IMR-90 (cell line): ENCODE results near the gene SPACA5. TPM values are rescaled to one million over a fixed set of nuclear protein-coding genes. Genes with fewer than 3 reads are reported as not detected.

Experiments used
- ATAC-seq: fragments of 200-7000 bp; cut with Tn5 transposase; 2 replicates; pipeline ENCODE4 v1.9.1; 2020; ENCODE audit warnings: low read depth, mild to moderate bottlenecking, moderate library complexity
- BruUV-seq: library from RNA; stranded (reverse); fragments of 400-500 nt; replicated peaks from 2 replicates; lab custom pipeline; 2021; lab: Mats Ljungman, UMichigan
- CTCF ChIA-PET: fragments of 300-600 bp; formaldehyde crosslinking; extraction: SDS; loops from one replicate; lab custom pipeline; 2021; ENCODE audit warnings: antibody characterized with exemption; lab: Yijun Ruan, JAX
- POLR2A ChIA-PET: fragments of 300-600 bp; sonication (Branson Sonifier 250); formaldehyde crosslinking; loops from one replicate; lab custom pipeline; 2022; ENCODE audit warnings: antibody characterized with exemption; ENCODE audit not compliant: unreplicated experiment; lab: Charles Lee
- DNase-seq: peaks from one replicate; pipeline ENCODE4 v3.0.0; 2013
- H2AFZ ChIP-seq: replicated peaks from 2 replicates; pipeline ENCODE3; 2013; ENCODE audit warnings: low read length, mild to moderate bottlenecking; ENCODE audit not compliant: poor library complexity
- H2AK5ac ChIP-seq: 2 replicates; pipeline ENCODE4 v1.6.1; 2013; ENCODE audit warnings: low read depth, low read length, inconsistent platforms
- H2AK9ac ChIP-seq: replicated peaks from 2 replicates; pipeline ENCODE3; 2013; ENCODE audit warnings: mild to moderate bottlenecking, low read depth, low read length, moderate library complexity; ENCODE audit not compliant: poor library complexity
- H2BK120ac ChIP-seq: 2 replicates; pipeline ENCODE4 v1.6.1; 2013; ENCODE audit warnings: low read depth, low read length, inconsistent platforms
- H2BK15ac ChIP-seq: 3 replicates; pipeline ENCODE4 v1.6.1; 2013; ENCODE audit warnings: low read depth, low read length, inconsistent platforms
- H2BK20ac ChIP-seq: 2 replicates; pipeline ENCODE4 v1.6.1; 2013; ENCODE audit warnings: low read depth, mild to moderate bottlenecking, inconsistent platforms, low read length, moderate library complexity
- H2BK5ac ChIP-seq: 2 replicates; pipeline ENCODE4 v1.6.1; 2013; ENCODE audit warnings: mild to moderate bottlenecking, low read depth, low read length, inconsistent platforms; ENCODE audit not compliant: poor library complexity, severe bottlenecking
- H3K14ac ChIP-seq: replicated peaks from 2 replicates; pipeline ENCODE4 v1.6.1; 2013; ENCODE audit warnings: low read depth, low read length, inconsistent platforms
- H3K18ac ChIP-seq: 2 replicates; pipeline ENCODE4 v1.6.1; 2013; ENCODE audit warnings: low read depth, low read length, control low read depth
- H3K23ac ChIP-seq: 2 replicates; pipeline ENCODE4 v1.6.1; 2013; ENCODE audit warnings: low read depth, low read length, inconsistent platforms
- H3K27ac ChIP-seq: 2 replicates; pipeline ENCODE4 v1.5.1; 2013; ENCODE audit warnings: mild to moderate bottlenecking, control low read depth, low read length; ENCODE audit not compliant: insufficient read depth
- H3K27me3 ChIP-seq: 2 replicates; pipeline ENCODE4 v1.6.1; 2013; ENCODE audit warnings: low read length; ENCODE audit not compliant: control insufficient read depth, insufficient read depth
- H3K36me3 ChIP-seq: 2 replicates; pipeline ENCODE4 v1.6.1; 2013; ENCODE audit warnings: low read length, mixed read lengths; ENCODE audit not compliant: control insufficient read depth, insufficient read depth
- H3K4ac ChIP-seq: 2 replicates; pipeline ENCODE4 v1.6.1; 2013; ENCODE audit warnings: low read depth, low read length, inconsistent platforms
- H3K4me1 ChIP-seq: 2 replicates; pipeline ENCODE4 v1.6.1; 2013; ENCODE audit warnings: low read length, mixed read lengths; ENCODE audit not compliant: control insufficient read depth, insufficient read depth
- H3K4me2 ChIP-seq: 2 replicates; pipeline ENCODE4 v1.6.1; 2013; ENCODE audit warnings: low read depth, mild to moderate bottlenecking, control low read depth, low read length, moderate library complexity
- H3K4me3 ChIP-seq: 2 replicates; pipeline ENCODE4 v1.5.1; 2013; ENCODE audit warnings: low read depth, mild to moderate bottlenecking, control low read depth, low read length, moderate library complexity; ENCODE audit not compliant: insufficient read depth
- H3K56ac ChIP-seq: 2 replicates; pipeline ENCODE4 v1.6.1; 2013; ENCODE audit warnings: low read length, inconsistent platforms; ENCODE audit not compliant: insufficient read depth; ENCODE audit errors: extremely low read depth
- H3K79me1 ChIP-seq, 2 experiments: 2 replicates each; pipeline ENCODE4 v1.6.1; 2013; ENCODE audit warnings: low read length in 2 of 2, inconsistent platforms in 1 of 2, low read depth in 1 of 2
- H3K9ac ChIP-seq: 2 replicates; pipeline ENCODE4 v1.6.1; 2013; ENCODE audit warnings: low read depth, low read length, control low read depth
- H3K9me1 ChIP-seq: 2 replicates; pipeline ENCODE4 v1.6.1; 2013; ENCODE audit warnings: low read length, inconsistent platforms; ENCODE audit not compliant: insufficient read depth
- H3K9me3 ChIP-seq: 2 replicates; pipeline ENCODE4 v1.6.1; 2013; ENCODE audit warnings: low read length; ENCODE audit not compliant: control insufficient read depth, insufficient read depth
- H4K20me1 ChIP-seq: 2 replicates; pipeline ENCODE4 v1.6.1; 2013; ENCODE audit warnings: low read length, inconsistent platforms; ENCODE audit not compliant: insufficient read depth
- H4K5ac ChIP-seq: 2 replicates; pipeline ENCODE4 v1.6.1; 2013; ENCODE audit warnings: mild to moderate bottlenecking, low read depth, low read length, control low read depth
- H4K8ac ChIP-seq, 2 experiments: 2 replicates each; pipeline ENCODE4 v1.6.1; 2013; ENCODE audit warnings: low read depth in 2 of 2, low read length in 2 of 2, control low read depth in 1 of 2, inconsistent platforms in 1 of 2
- H4K91ac ChIP-seq: 2 replicates; pipeline ENCODE4 v1.6.1; 2013; ENCODE audit warnings: low read depth, low read length, inconsistent platforms; ENCODE audit not compliant: insufficient read depth
- FOS ChIP-seq: fragments of 150-350 bp; IDR thresholded peaks from 2 replicates; pipeline ENCODE4 v1.6.1; 2016; ENCODE audit warnings: low read depth, low read length
- MXI1 ChIP-seq: IDR thresholded peaks from 2 replicates; pipeline ENCODE4 v1.6.1; 2012; ENCODE audit warnings: low read depth, mild to moderate bottlenecking, low read length, moderate library complexity, borderline replicate concordance
- RAD21 ChIP-seq: IDR thresholded peaks from 2 replicates; pipeline ENCODE4 v1.6.1; 2012; ENCODE audit warnings: low read length, improper control_type of control experiment
- WGBS, 2 experiments: methylation state at CpG; one replicate each; pipeline versions ENCODE4 v1.1.5 to v1.1.7; 2013; ENCODE audit warnings: missing lambda C conversion rate in 2 of 2; ENCODE audit not compliant: insufficient read length in 1 of 2; ENCODE audit errors: extremely low coverage in 2 of 2; 5-methylcytosine and 5-hydroxymethylcytosine counted together
- dilution Hi-C: fragments of 300-500 bp; cut with HindIII; formaldehyde crosslinking; loops from one replicate; pipeline ENCODE4 v1.14.3; 2018; ENCODE audit warnings: low sequenced_read_pairs; ENCODE audit not compliant: unreplicated experiment
- in situ Hi-C: fragments of 300-500 bp; cut with MboI; formaldehyde crosslinking; loops from 3 replicates; pipeline ENCODE4 v1.14.3; 2019; ENCODE audit warnings: low sequenced_read_pairs, inconsistent platforms, mixed read lengths
- intact Hi-C: fragments of 100-400 bp; cut with micrococcal nuclease; formaldehyde crosslinking; loops from 2 replicates; pipeline ENCODE4 v1.10.0; 2022
- polyA plus RNA-seq, 3 experiments: library from polyadenylated mRNA; depleted of rRNA; stranded (reverse); fragments of >200 nt; gene quantifications; 2 replicates each; pipeline ENCODE4 v1.2.3, GENCODE V29; 2012; ENCODE audit warnings: low replicate concordance in 1 of 3
- total RNA-seq: library from RNA; depleted of rRNA; stranded (reverse); fragments of >200 nt; gene quantifications from 2 replicates; pipeline ENCODE4 v1.2.3, GENCODE V29; 2012
- TF ChIP-seq, protein P1 (sequence below): fragments of 150-350 bp; IDR thresholded peaks from 2 replicates; pipeline ENCODE4 v1.6.1; 2016; ENCODE audit warnings: low read depth, mild to moderate bottlenecking, low read length, moderate library complexity, borderline replicate concordance

The SPACA5 gene
- total and polyA plus RNA-seq, 2 of the 4 experiments (the other 2 are of a cell fraction): not detected

GRCh38 chrX:48045410-48046311, 38.9 kb downstream of the SPACA5 start:
- no peak overlapping the region for H2AK5ac ChIP-seq
- no peak overlapping the region for H2BK20ac ChIP-seq
- ChIA-PET CTCF (no interaction called here), POLR2A (no interaction called here)
- H4K5ac ChIP-seq: no peak overlapping the region
- BruUV-seq: no TSS peak
- DNase-seq (peak; percentile 77), ATAC-seq (peak; percentile 65)
- no peaks in the 10 kb centered on the region for H3K27me3 ChIP-seq
- H2BK5ac ChIP-seq: no peak overlapping the region
- H2BK15ac ChIP-seq: no peak overlapping the region
- no peak overlapping the region for H2AK9ac ChIP-seq
- no peak overlapping the region for H3K23ac ChIP-seq
- no peaks in the 10 kb centered on the region for H4K20me1 ChIP-seq
- no peaks in the 10 kb centered on the region for H3K36me3 ChIP-seq
- in situ Hi-C loops: loop anchor here (25.0 kb wide), 1 partner anchor 508 kb away; no protein-coding TSS in a partner anchor
- no peak overlapping the region for H2BK120ac ChIP-seq
- no peak overlapping the region for H2AFZ ChIP-seq
- no peak overlapping the region for H3K56ac ChIP-seq
- TF ChIP-seq FOS (0 out of 2 replicates have a peak, but pooled peaks have one; percentile 11), MXI1 (no peak), RAD21 (no peak)
- TF ChIP-seq, protein P1, sequence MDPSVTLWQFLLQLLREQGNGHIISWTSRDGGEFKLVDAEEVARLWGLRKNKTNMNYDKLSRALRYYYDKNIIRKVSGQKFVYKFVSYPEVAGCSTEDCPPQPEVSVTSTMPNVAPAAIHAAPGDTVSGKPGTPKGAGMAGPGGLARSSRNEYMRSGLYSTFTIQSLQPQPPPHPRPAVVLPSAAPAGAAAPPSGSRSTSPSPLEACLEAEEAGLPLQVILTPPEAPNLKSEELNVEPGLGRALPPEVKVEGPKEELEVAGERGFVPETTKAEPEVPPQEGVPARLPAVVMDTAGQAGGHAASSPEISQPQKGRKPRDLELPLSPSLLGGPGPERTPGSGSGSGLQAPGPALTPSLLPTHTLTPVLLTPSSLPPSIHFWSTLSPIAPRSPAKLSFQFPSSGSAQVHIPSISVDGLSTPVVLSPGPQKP: no peak
- H3K9me1 ChIP-seq: no peaks in the 10 kb centered on the region
- H3K4me3 ChIP-seq: no peak overlapping the region
- H4K8ac ChIP-seq: no peak overlapping the region; a peak in 1 of 4 replicates
- H3K4me2 ChIP-seq: no peak overlapping the region
- H3K4me1 ChIP-seq: peaks cover 2% of the 10 kb centered on the region; the same call in 1 of the 2 replicates
- 49% methylated on average over 2 of the region's 8 CpGs; no CpG with 5 or more reads in 1 of the 2 experiments for WGBS, 2 experiments
- H3K4ac ChIP-seq: peak overlapping the region; percentile 48; the same call in 1 of the 2 replicates
- no peaks in the 10 kb centered on the region for H3K9me3 ChIP-seq
- H3K18ac ChIP-seq: no peak overlapping the region
- no peak overlapping the region for H3K9ac ChIP-seq
- dilution Hi-C loops: no loop called here
- H3K79me1 ChIP-seq: no peaks in the 10 kb centered on the region
- H3K27ac ChIP-seq: peak overlapping the region; percentile 56; the same call in 1 of the 2 replicates
- intact Hi-C loops: no loop called here
- no peak overlapping the region for H4K91ac ChIP-seq
- no peak overlapping the region for H3K14ac ChIP-seq
